ENCODE data around the gene MOV10. TPM values are rescaled to one million over a fixed set of nuclear protein-coding genes. Genes with fewer than 3 reads are reported as not detected.
A peak's percentile ranks its signal among the peaks of the same experiment; 100 is the strongest.

The MOV10 gene
- total and polyA plus RNA-seq, 9 of the 15 experiments (the other 6 are each of a cell fraction or from before 2014, with no cell fraction given): 16.7 to 105 (median 49.5) TPM

GRCh38 chr1:112704934-112705627, 30.6 kb downstream of the MOV10 start (continued):
- TF ChIP-seq ZNF507 (tag; conservative IDR thresholded peaks at IDR 0.05) (no peak), FOXK1 (CRISPR knock-in tag; IDR thresholded peaks at IDR 0.05; ENCODE audit: borderline replicate concordance) (no peak), HOMEZ (CRISPR knock-in tag; IDR thresholded peaks at IDR 0.05) (no peak), HMBOX1 (IDR thresholded peaks at IDR 0.05) (peak; percentile 92), ZNF263 (CRISPR knock-in tag; IDR thresholded peaks at IDR 0.05; ENCODE audit: borderline replicate concordance) (no peak; the same call in 1 of the 2 replicates), ZNF408 (CRISPR knock-in tag; IDR thresholded peaks at IDR 0.05; ENCODE audit: low read depth) (no peak), WHSC1 (IDR thresholded peaks at IDR 0.05; ENCODE audit: low read length) (no peak), ZNF436 (CRISPR knock-in tag; IDR thresholded peaks at IDR 0.05) (no peak), ZC3H4 (CRISPR knock-in tag; IDR thresholded peaks at IDR 0.05; ENCODE audit: borderline replicate concordance) (no peak), MYNN (IDR thresholded peaks at IDR 0.05) (peak; percentile 64), MYNN (CRISPR knock-in tag; IDR thresholded peaks at IDR 0.05) (no peak), GATA2 (CRISPR knock-in tag; IDR thresholded peaks at IDR 0.05) (no peak), OTX1 (CRISPR knock-in tag; IDR thresholded peaks at IDR 0.05) (no peak), KLF16 (IDR thresholded peaks at IDR 0.05) (peak; percentile 6; the same call in 1 of the 2 replicates), RERE (CRISPR knock-in tag; IDR thresholded peaks at IDR 0.05; ENCODE audit: borderline replicate concordance) (no peak), ARHGAP35 (IDR thresholded peaks at IDR 0.05; ENCODE audit: partially characterized antibody) (no peak), NFIC (IDR thresholded peaks at IDR 0.05) (peak; percentile 31), ZNF77 (CRISPR knock-in tag; IDR thresholded peaks at IDR 0.05) (no peak), CHD1 (IDR thresholded peaks at IDR 0.05; ENCODE audit: low read length) (no peak), HMG20B (CRISPR knock-in tag; IDR thresholded peaks at IDR 0.05) (no peak), NCOA6 (IDR thresholded peaks at IDR 0.05) (no peak), HDAC1 (IDR thresholded peaks at IDR 0.05) (peak in 1 of 2 experiments; percentile 87; a peak in 2 of 4 replicates), FOXM1 (IDR thresholded peaks at IDR 0.05; ENCODE audit: low read depth) (0 out of 2 replicates have a peak, but pooled peaks have one; percentile 4), FOXM1 (CRISPR knock-in tag; IDR thresholded peaks at IDR 0.05; ENCODE audit: low read depth) (no peak; the same call in 1 of the 2 replicates)
